ENCODE results near the gene CAND2.

DNA sequence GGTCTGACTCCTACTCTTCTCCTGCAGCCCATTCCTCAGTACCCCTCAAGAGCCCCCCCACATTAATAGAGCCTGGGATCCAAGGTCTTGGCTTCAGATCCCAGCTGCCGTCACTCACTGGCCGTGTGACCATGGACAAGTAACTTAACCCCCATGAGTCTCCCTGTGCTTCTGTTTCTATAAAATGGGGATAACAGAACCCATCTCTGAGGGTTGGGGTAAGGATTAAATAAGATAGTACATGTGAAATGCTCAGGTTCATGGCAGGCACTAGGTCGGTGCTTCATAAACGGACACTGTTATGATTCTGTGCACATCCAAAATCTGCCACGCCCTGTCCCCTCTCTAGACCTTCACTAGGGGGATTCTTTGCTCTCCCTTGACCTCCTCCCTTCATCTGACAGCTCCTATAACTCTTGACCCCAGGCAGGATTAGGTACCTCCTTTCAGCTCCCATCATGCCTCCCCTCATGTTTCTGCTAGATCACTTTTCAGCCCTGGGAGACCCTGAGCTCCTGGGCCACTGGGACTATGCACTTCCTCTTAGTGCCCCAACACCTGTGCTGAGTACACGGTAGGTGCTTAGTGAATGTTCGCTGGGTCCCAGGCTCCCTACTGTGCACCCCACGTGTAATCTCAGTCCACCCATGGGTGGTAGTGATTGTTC, 1.5 kb downstream of the CAND2 start:
- TF ChIP-seq POLR2A (IDR thresholded peaks at IDR 0.05) (no peak), CTCF (IDR thresholded peaks at IDR 0.05) (no peak)
